Ovary (tissue), 9 donors: Measurements from ENCODE around the gene EEF1AKMT3. TPM values are rescaled to one million over a fixed set of nuclear protein-coding genes. Genes with fewer than 3 reads are reported as not detected.
A peak's percentile ranks its signal among the peaks of the same experiment; 100 is the strongest.

Source experiments
- DNase-seq, 5 donors: peaks; one replicate each; pipeline ENCODE4 v3.0.0-alpha.2; 2019 to 2020
- H3K27ac ChIP-seq, 2 donors: fragments of 200-600 bp; one replicate each; pipeline versions ENCODE4 v1.5.1 to v1.8.0; 2019 to 2022
- H3K27me3 ChIP-seq: fragments of 200-600 bp; one replicate; pipeline ENCODE4 v1.8.0; 2022
- H3K36me3 ChIP-seq: fragments of 200-600 bp; sonication (generic); one replicate; pipeline ENCODE4 v1.5.1; 2019
- H3K4me1 ChIP-seq: one replicate; pipeline ENCODE4 v1.8.1; 2013; ENCODE audit warnings: mild to moderate bottlenecking, moderate library complexity; ENCODE audit not compliant: insufficient read depth
- H3K4me3 ChIP-seq: fragments of 200-600 bp; sonication (generic); one replicate; pipeline ENCODE4 v1.5.1; 2017
- H3K9me3 ChIP-seq, 2 donors: fragments of 200-600 bp in 1 of 2; sonication (generic) in 1 of 2; one replicate each; pipeline versions ENCODE4 v1.5.1 to v1.8.1; 2013 to 2019; ENCODE audit warnings: mild to moderate bottlenecking in 1 of 2, moderate library complexity in 1 of 2
- CTCF ChIP-seq, 3 donors: fragments of 450-650 bp in 2 of 3; fragments of 200-600 bp in 1 of 3; IDR thresholded peaks; one replicate each; pipeline versions ENCODE4 v1.5.1 to v1.8.0; 2016 to 2022; ENCODE audit warnings: antibody characterized with exemption in 3 of 3, mild to moderate bottlenecking in 1 of 3
- EP300 ChIP-seq: sonication (generic); formaldehyde crosslinking; IDR thresholded peaks from one replicate; pipeline ENCODE4 v1.6.1; 2017; ENCODE audit warnings: antibody characterized with exemption
- POLR2A ChIP-seq: fragments of 450-650 bp; IDR thresholded peaks from one replicate; pipeline ENCODE4 v1.6.1; 2017; ENCODE audit warnings: antibody characterized with exemption, mild to moderate bottlenecking, moderate library complexity
- WGBS, 3 donors: extraction: QIAGEN DNeasy Blood & Tissue Kit in 1 of 3; methylation state at CpG; one replicate each; pipeline versions ENCODE4 v1.1.5 to v1.1.7; 2013 to 2017; 5-methylcytosine and 5-hydroxymethylcytosine counted together
- intact Hi-C, 4 donors: fragments of 100-400 bp; cut with DNase I; formaldehyde crosslinking; loops; one replicate each; pipeline versions ENCODE4 v1.11.0 to v1.15.1; 2022 to 2023
- polyA plus RNA-seq, 2 donors: library from polyadenylated mRNA; stranded (reverse); fragments of 200-250 nt in 1 of 2; fragments of 350-450 nt in 1 of 2; fragmentation: Illumina TruSeq in 1 of 2; extraction: RNeasy Lipid Tissue Mini Kit (QIAGEN cat#74804) in 1 of 2; gene quantifications; one replicate each; pipeline ENCODE4 v1.2.3, GENCODE V29; 2013 to 2014
- total RNA-seq, 7 donors: library from RNA; depleted of rRNA in 2 of 7; stranded (reverse); fragments of >200 nt in 2 of 7; fragmentation: NEBNext Ultra II Directional in 3 of 7; extraction: Animal tissue kit (Norgen Biotek cat#: 25700) in 3 of 7; gene quantifications; one replicate each; pipeline versions ENCODE4 v1.1.0 to v1.2.4, GENCODE V29; 2016 to 2023
- donor health status: DM: no; HTN: no; CAD: no; lungs with moderate emphysema.
- donor health status: DM: no; HTN: no; CAD: no.
- donor health status: Bipolar disorder and iron deficiency.
- donor health status: DM: yes; HTN: yes; CAD: no.
- donor health status: DM: no; HTN: no; CAD: no.
- donor health status: DM: yes; HTN: yes; CAD: no.

Gene EEF1AKMT3
- total and polyA plus RNA-seq, 9 donors: 10.4 to 18.0 (median 15.0) TPM

GRCh38 chr12:57782243-57782607, 9.8 kb downstream of the EEF1AKMT3 start:
- Histone ChIP-seq H3K4me3 (peak overlapping the region; percentile 93), H3K27ac (no peak overlapping the region), H3K36me3 (no peaks in the 10 kb centered on the region), H3K4me1 (peaks cover 3% of the 10 kb centered on the region), H3K27me3 (no peaks in the 10 kb centered on the region), H3K9me3 (no peaks in the 10 kb centered on the region)
- no peak for TF ChIP-seq EP300
- TF ChIP-seq CTCF (IDR thresholded peaks at IDR 0.05): no peak
- no peak for TF ChIP-seq POLR2A
- DNase-seq: no peak
- intact Hi-C loops: loop anchor here in 2 of 4 donors (2.0 to 10.0 kb wide), 2 partner anchors 53 to 123 kb away; no protein-coding TSS in a partner anchor
- WGBS, 3 donors: 4 to 12% (median 5%) methylated on average over 4 of the region's 4 CpGs

GRCh38 chr12:57782608-57783465, 10.4 kb downstream of the EEF1AKMT3 start, which contains the start of gene TSFM:
Gene TSFM, plus strand, starts transcription at chr12:57782787. Its CDS starts 15 bp downstream, at chr12:57782802.
- H3K4me1 ChIP-seq: peaks cover 3% of the 10 kb centered on the region
- H3K36me3 ChIP-seq: no peaks in the 10 kb centered on the region
- peak; percentile 96 to 99 (median 97) for DNase-seq
- intact Hi-C loops: loop anchor here in 2 of 4 donors (2.0 to 10.0 kb wide), 2 partner anchors 52 to 122 kb away; no protein-coding TSS in a partner anchor
- no peaks in the 10 kb centered on the region for H3K9me3 ChIP-seq
- 1% methylated on average over 45 of the region's 45 CpGs for WGBS, 3 donors
- peak within 1 kb of the TSS; percentile 93 for H3K4me3 ChIP-seq
- peak within 1 kb of the TSS in 1 of 2 donors; percentile 9 for H3K27ac ChIP-seq
- no peaks in the 10 kb centered on the region for H3K27me3 ChIP-seq
- TF ChIP-seq EP300 (no peak), CTCF (IDR thresholded peaks at IDR 0.05) (peak; percentile 94 to 97 (median 95)), POLR2A (peak; percentile 60)

GRCh38 chr12:57783466-57783801, 11.0 kb downstream of the EEF1AKMT3 start:
- no peaks in the 10 kb centered on the region for H3K36me3 ChIP-seq
- H3K27ac ChIP-seq: no peak overlapping the region
- 70 to 82% (median 73%) methylated on average over 12 of the region's 12 CpGs for WGBS, 3 donors

GRCh38 chr12:57783861-57784260, 11.4 kb downstream of the EEF1AKMT3 start:
- peaks cover 3% of the 10 kb centered on the region for H3K4me1 ChIP-seq
- H3K36me3 ChIP-seq: no peaks in the 10 kb centered on the region
- no peaks in the 10 kb centered on the region for H3K27me3 ChIP-seq
- no peak for TF ChIP-seq CTCF (IDR thresholded peaks at IDR 0.05)
- no peak for TF ChIP-seq EP300
- TF ChIP-seq POLR2A: no peak
- no peaks in the 10 kb centered on the region for H3K9me3 ChIP-seq
- peak overlapping the region; percentile 93 for H3K4me3 ChIP-seq
- H3K27ac ChIP-seq: no peak overlapping the region
- intact Hi-C loops: loop anchor here in 2 of 4 donors (2.0 to 10.0 kb wide), 2 partner anchors 51 to 121 kb away; no protein-coding TSS in a partner anchor
- 83 to 88% (median 85%) methylated on average over 11 of the region's 11 CpGs for WGBS, 3 donors
- DNase-seq: no peak

More at GRCh38 chr12:57783466-57783801, 11.0 kb downstream of the EEF1AKMT3 start:
- DNase-seq: no peak
- intact Hi-C loops: loop anchor here in 2 of 4 donors (2.0 to 10.0 kb wide), 2 partner anchors 51 to 121 kb away; no protein-coding TSS in a partner anchor
- Histone ChIP-seq H3K27me3 (no peaks in the 10 kb centered on the region), H3K9me3 (no peaks in the 10 kb centered on the region), H3K4me3 (peak overlapping the region; percentile 93), H3K4me1 (peaks cover 3% of the 10 kb centered on the region)
- no peak for TF ChIP-seq CTCF (IDR thresholded peaks at IDR 0.05)
- no peak for TF ChIP-seq EP300
- no peak for TF ChIP-seq POLR2A
